ENCODE results near the gene EIF4G3.

- TF ChIP-seq POLR2A (IDR thresholded peaks at IDR 0.05; ENCODE audit: low read depth, low read length) (no peak), YY1 (IDR thresholded peaks at IDR 0.05; ENCODE audit: low read depth, low read length) (no peak), FOS (IDR thresholded peaks at IDR 0.05; ENCODE audit: borderline replicate concordance, extremely low read depth, insufficient read length) (no peak), MAX (IDR thresholded peaks at IDR 0.05; ENCODE audit: low read depth, low read length) (no peak), ATF2 (IDR thresholded peaks at IDR 0.05; ENCODE audit: low read length) (no peak), ATF3 (IDR thresholded peaks at IDR 0.05; ENCODE audit: borderline replicate concordance, extremely low read depth, low read depth, low read length) (no peak), CTCF (IDR thresholded peaks at IDR 0.05 in 2 of 3, conservative IDR thresholded peaks at IDR 0.05 in 1 of 3; ENCODE audit: control insufficient read depth in 2 of 3, extremely low read depth in 1 of 3, insufficient read depth in 1 of 3, low read depth in 3 of 3, low read length in 3 of 3) (peak; percentile 36 to 55 (median 49); a peak in 4 of 6 replicates), SPI1 (IDR thresholded peaks at IDR 0.05; ENCODE audit: borderline replicate concordance, insufficient read depth, low read depth, low read length) (no peak), ZNF274 (IDR thresholded peaks at IDR 0.05; ENCODE audit: insufficient read depth, insufficient read length) (no peak), IRF4 (IDR thresholded peaks at IDR 0.05; ENCODE audit: low read depth, low read length) (no peak), SRF (IDR thresholded peaks at IDR 0.05; ENCODE audit: low read depth in 2 of 2, low read length in 2 of 2) (no peak)
- TF ChIP-seq, protein P1, sequence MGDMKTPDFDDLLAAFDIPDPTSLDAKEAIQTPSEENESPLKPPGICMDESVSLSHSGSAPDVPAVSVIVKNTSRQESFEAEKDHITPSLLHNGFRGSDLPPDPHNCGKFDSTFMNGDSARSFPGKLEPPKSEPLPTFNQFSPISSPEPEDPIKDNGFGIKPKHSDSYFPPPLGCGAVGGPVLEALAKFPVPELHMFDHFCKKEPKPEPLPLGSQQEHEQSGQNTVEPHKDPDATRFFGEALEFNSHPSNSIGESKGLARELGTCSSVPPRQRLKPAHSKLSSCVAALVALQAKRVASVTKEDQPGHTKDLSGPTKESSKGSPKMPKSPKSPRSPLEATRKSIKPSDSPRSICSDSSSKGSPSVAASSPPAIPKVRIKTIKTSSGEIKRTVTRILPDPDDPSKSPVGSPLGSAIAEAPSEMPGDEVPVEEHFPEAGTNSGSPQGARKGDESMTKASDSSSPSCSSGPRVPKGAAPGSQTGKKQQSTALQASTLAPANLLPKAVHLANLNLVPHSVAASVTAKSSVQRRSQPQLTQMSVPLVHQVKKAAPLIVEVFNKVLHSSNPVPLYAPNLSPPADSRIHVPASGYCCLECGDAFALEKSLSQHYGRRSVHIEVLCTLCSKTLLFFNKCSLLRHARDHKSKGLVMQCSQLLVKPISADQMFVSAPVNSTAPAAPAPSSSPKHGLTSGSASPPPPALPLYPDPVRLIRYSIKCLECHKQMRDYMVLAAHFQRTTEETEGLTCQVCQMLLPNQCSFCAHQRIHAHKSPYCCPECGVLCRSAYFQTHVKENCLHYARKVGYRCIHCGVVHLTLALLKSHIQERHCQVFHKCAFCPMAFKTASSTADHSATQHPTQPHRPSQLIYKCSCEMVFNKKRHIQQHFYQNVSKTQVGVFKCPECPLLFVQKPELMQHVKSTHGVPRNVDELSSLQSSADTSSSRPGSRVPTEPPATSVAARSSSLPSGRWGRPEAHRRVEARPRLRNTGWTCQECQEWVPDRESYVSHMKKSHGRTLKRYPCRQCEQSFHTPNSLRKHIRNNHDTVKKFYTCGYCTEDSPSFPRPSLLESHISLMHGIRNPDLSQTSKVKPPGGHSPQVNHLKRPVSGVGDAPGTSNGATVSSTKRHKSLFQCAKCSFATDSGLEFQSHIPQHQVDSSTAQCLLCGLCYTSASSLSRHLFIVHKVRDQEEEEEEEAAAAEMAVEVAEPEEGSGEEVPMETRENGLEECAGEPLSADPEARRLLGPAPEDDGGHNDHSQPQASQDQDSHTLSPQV (IDR thresholded peaks at IDR 0.05) = no peak
Observed at GRCh38 chr1:21217812-21218596, 41.3 kb upstream of the EIF4G3 start.

Data from GM12878 (cell line).